ENCODE results near the gene GALNT17. TPM values are rescaled to one million over a fixed set of nuclear protein-coding genes. Genes with fewer than 3 reads are reported as not detected.
A peak's percentile ranks its signal among the peaks of the same experiment; 100 is the strongest.

GALNT17 gene
- total and polyA plus RNA-seq, 12 donors = 0.94 to 37.5 (median 8.1) TPM

GRCh38 chr7:71193099-71193810, 61.3 kb downstream of the GALNT17 start:
- no peaks in the 10 kb centered on the region for H3K4me1 ChIP-seq (replicated peaks in 1 of 2)
- no peak for DNase-seq
- no peak for TF ChIP-seq POLR2A (IDR thresholded peaks at IDR 0.05)
- TF ChIP-seq CTCF (IDR thresholded peaks at IDR 0.05) = no peak
- H3K27ac ChIP-seq = no peak overlapping the region
- intact Hi-C loops (cut with DNase I) = no loop called here
- H3K36me3 ChIP-seq (replicated peaks in 1 of 2) = no peaks in the 10 kb centered on the region
- H3K4me3 ChIP-seq = no peak overlapping the region
- H3K27me3 ChIP-seq = no peaks in the 10 kb centered on the region
- WGBS, 4 donors = 64 to 95% (median 82%) methylated on average over 5 of the region's 5 CpGs
- H3K9me3 ChIP-seq (replicated peaks in 1 of 3) = no peaks in the 10 kb centered on the region

GRCh38 chr7:71198391-71198790, 66.4 kb downstream of the GALNT17 start:
- intact Hi-C loops (cut with DNase I) = no loop called here
- Histone ChIP-seq H3K36me3 (replicated peaks in 1 of 2) (no peaks in the 10 kb centered on the region), H3K9me3 (replicated peaks in 1 of 3) (no peaks in the 10 kb centered on the region), H3K4me3 (no peak overlapping the region), H3K27me3 (no peaks in the 10 kb centered on the region), H3K4me1 (replicated peaks in 1 of 2) (no peaks in the 10 kb centered on the region), H3K27ac (no peak overlapping the region)
- WGBS, 4 donors = 83 to 99% (median 94%) methylated on average over 6 of the region's 6 CpGs
- no peak for TF ChIP-seq CTCF (IDR thresholded peaks at IDR 0.05)
- no peak for TF ChIP-seq POLR2A (IDR thresholded peaks at IDR 0.05)
- DNase-seq = no peak

GRCh38 chr7:71198887-71199286, 66.9 kb downstream of the GALNT17 start:
- Histone ChIP-seq H3K36me3 (replicated peaks in 1 of 2) (no peaks in the 10 kb centered on the region), H3K27me3 (no peaks in the 10 kb centered on the region), H3K9me3 (replicated peaks in 1 of 3) (no peaks in the 10 kb centered on the region), H3K4me3 (no peak overlapping the region), H3K4me1 (replicated peaks in 1 of 2) (no peaks in the 10 kb centered on the region), H3K27ac (no peak overlapping the region)
- intact Hi-C loops (cut with DNase I) = no loop called here
- WGBS, 4 donors = 48 to 61% (median 51%) methylated on average over 8 of the region's 8 CpGs
- no peak for TF ChIP-seq CTCF (IDR thresholded peaks at IDR 0.05)
- DNase-seq = peak; percentile 16 to 69 (median 57)

GRCh38 chr7:71206184-71206583, 74.2 kb downstream of the GALNT17 start:
- H3K36me3 ChIP-seq (replicated peaks in 1 of 2) = no peaks in the 10 kb centered on the region
- H3K4me1 ChIP-seq (replicated peaks in 1 of 2) = no peaks in the 10 kb centered on the region
- no peaks in the 10 kb centered on the region for H3K27me3 ChIP-seq
- no peak for DNase-seq
- H3K27ac ChIP-seq = no peak overlapping the region
- 47 to 51% (median 48%) methylated on average over 4 of the region's 4 CpGs for WGBS, 4 donors
- TF ChIP-seq CTCF (IDR thresholded peaks at IDR 0.05) (no peak), POLR2A (IDR thresholded peaks at IDR 0.05) (no peak)
- H3K4me3 ChIP-seq = no peak overlapping the region
- H3K9me3 ChIP-seq (replicated peaks in 1 of 3) = no peaks in the 10 kb centered on the region
- intact Hi-C loops (cut with DNase I) = no loop called here
